ENCODE data around the gene LCE1F.

DNA sequence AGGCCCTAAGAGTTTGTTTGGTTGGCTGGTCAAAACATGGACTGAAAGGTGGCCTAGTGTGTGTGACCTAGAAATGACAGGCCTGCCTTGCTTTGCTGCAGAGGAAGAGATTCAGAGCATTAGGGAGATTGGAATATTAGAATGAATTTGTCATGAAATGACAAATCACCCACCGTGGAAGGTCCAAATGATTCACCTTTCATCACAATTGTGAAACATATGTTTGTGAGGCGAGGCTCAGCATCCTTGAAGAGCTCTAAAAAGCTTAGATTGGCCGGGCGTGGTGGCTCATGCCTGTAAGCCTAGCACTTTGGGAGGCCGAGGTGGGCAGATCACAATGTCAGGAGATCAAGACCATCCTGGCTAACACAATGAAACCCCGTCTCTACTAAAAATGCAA is 42.4 kb downstream of the LCE1F start:
- TF ChIP-seq, protein P1, sequence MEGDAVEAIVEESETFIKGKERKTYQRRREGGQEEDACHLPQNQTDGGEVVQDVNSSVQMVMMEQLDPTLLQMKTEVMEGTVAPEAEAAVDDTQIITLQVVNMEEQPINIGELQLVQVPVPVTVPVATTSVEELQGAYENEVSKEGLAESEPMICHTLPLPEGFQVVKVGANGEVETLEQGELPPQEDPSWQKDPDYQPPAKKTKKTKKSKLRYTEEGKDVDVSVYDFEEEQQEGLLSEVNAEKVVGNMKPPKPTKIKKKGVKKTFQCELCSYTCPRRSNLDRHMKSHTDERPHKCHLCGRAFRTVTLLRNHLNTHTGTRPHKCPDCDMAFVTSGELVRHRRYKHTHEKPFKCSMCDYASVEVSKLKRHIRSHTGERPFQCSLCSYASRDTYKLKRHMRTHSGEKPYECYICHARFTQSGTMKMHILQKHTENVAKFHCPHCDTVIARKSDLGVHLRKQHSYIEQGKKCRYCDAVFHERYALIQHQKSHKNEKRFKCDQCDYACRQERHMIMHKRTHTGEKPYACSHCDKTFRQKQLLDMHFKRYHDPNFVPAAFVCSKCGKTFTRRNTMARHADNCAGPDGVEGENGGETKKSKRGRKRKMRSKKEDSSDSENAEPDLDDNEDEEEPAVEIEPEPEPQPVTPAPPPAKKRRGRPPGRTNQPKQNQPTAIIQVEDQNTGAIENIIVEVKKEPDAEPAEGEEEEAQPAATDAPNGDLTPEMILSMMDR (IDR thresholded peaks at IDR 0.05 in 2 of 3, conservative IDR thresholded peaks at IDR 0.05 in 1 of 3; ENCODE audit: borderline replicate concordance in 1 of 3, insufficient read depth in 1 of 3, low read depth in 2 of 3, low read length in 2 of 3): no peak
- TF ChIP-seq EZH2 (IDR thresholded peaks at IDR 0.05) (no peak), EGR1 (IDR thresholded peaks at IDR 0.05; ENCODE audit: low read depth) (no peak), YY1 (IDR thresholded peaks at IDR 0.05; ENCODE audit: extremely low read depth, insufficient replicate concordance, low read depth, low read length) (no peak), CEBPB (IDR thresholded peaks at IDR 0.05; ENCODE audit: low read depth) (no peak), POLR2AphosphoS5 (IDR thresholded peaks at IDR 0.05; ENCODE audit: low read depth, low read length) (no peak), POLR2A (IDR thresholded peaks at IDR 0.05; ENCODE audit: borderline replicate concordance, extremely low read depth, insufficient read depth, insufficient read length) (no peak), SP1 (IDR thresholded peaks at IDR 0.05; ENCODE audit: low read depth) (no peak), ZFX (IDR thresholded peaks at IDR 0.05) (no peak), ZNF274 (IDR thresholded peaks at IDR 0.05; ENCODE audit: low read depth, low read length) (no peak), ELF1 (IDR thresholded peaks at IDR 0.05; ENCODE audit: borderline replicate concordance, low read depth) (no peak), JUND (IDR thresholded peaks at IDR 0.05) (no peak), SRF (IDR thresholded peaks at IDR 0.05; ENCODE audit: low read depth) (no peak)
- TF ChIP-seq, protein P2, sequence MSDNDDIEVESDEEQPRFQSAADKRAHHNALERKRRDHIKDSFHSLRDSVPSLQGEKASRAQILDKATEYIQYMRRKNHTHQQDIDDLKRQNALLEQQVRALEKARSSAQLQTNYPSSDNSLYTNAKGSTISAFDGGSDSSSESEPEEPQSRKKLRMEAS (IDR thresholded peaks at IDR 0.05): no peak
